Liver (tissue), 3 donors: ENCODE data around the gene IPPK.

Experiments used
- CTCF ChIP-seq: fragments of 150-350 bp; IDR thresholded peaks from 2 replicates; pipeline ENCODE4 v1.5.1; 2017; ENCODE audit warnings: improper control_type of control experiment, low read depth, low read length; ENCODE audit not compliant: missing input control
- EGR1 ChIP-seq, 2 donors: IDR thresholded peaks; 2 replicates each; pipeline ENCODE4 v1.6.1; 2016 to 2018; ENCODE audit warnings: antibody characterized with exemption in 2 of 2, low read depth in 2 of 2
- FOXA1 ChIP-seq: IDR thresholded peaks from 2 replicates; pipeline ENCODE4 v1.6.1; 2016; ENCODE audit warnings: antibody characterized with exemption
- GABPA ChIP-seq, 2 donors: IDR thresholded peaks in 1 of 2; conservative IDR thresholded peaks in 1 of 2; 2 replicates each; pipeline ENCODE4 v1.6.1; 2016; ENCODE audit warnings: antibody characterized with exemption in 2 of 2, mild to moderate bottlenecking in 1 of 2, moderate library complexity in 1 of 2
- HNF4A ChIP-seq, 2 donors: conservative IDR thresholded peaks; 2 replicates each; pipeline ENCODE4 v1.6.1; 2016; ENCODE audit warnings: antibody characterized with exemption in 2 of 2, mild to moderate bottlenecking in 2 of 2
- JUND ChIP-seq, 2 donors: IDR thresholded peaks; 2 replicates each; pipeline ENCODE4 v1.6.1; 2016; ENCODE audit warnings: antibody characterized with exemption in 2 of 2
- MAX ChIP-seq: IDR thresholded peaks from 2 replicates; pipeline ENCODE4 v1.6.1; 2016; ENCODE audit warnings: antibody characterized with exemption
- RAD21 ChIP-seq, 2 donors: IDR thresholded peaks; 2 replicates each; pipeline ENCODE4 v1.6.1; 2016; ENCODE audit warnings: antibody characterized with exemption in 2 of 2, mild to moderate bottlenecking in 2 of 2
- REST ChIP-seq: IDR thresholded peaks from 2 replicates; pipeline ENCODE4 v1.6.1; 2016; ENCODE audit warnings: antibody characterized with exemption, mild to moderate bottlenecking
- RXRA ChIP-seq, 2 donors: IDR thresholded peaks; 2 replicates each; pipeline ENCODE4 v1.6.1; 2017 to 2018; ENCODE audit warnings: antibody characterized with exemption in 2 of 2, mild to moderate bottlenecking in 1 of 2
- SP1 ChIP-seq: IDR thresholded peaks from 2 replicates; pipeline ENCODE4 v1.6.1; 2018; ENCODE audit warnings: antibody characterized with exemption, mild to moderate bottlenecking
- TAF1 ChIP-seq: conservative IDR thresholded peaks from 2 replicates; pipeline ENCODE4 v1.6.1; 2016; ENCODE audit warnings: antibody characterized with exemption, mild to moderate bottlenecking
- ZBTB33 ChIP-seq: IDR thresholded peaks from 2 replicates; pipeline ENCODE4 v1.6.1; 2016; ENCODE audit warnings: antibody characterized with exemption
- donor health status: healthy.
- donor health status: healthy.

DNA sequence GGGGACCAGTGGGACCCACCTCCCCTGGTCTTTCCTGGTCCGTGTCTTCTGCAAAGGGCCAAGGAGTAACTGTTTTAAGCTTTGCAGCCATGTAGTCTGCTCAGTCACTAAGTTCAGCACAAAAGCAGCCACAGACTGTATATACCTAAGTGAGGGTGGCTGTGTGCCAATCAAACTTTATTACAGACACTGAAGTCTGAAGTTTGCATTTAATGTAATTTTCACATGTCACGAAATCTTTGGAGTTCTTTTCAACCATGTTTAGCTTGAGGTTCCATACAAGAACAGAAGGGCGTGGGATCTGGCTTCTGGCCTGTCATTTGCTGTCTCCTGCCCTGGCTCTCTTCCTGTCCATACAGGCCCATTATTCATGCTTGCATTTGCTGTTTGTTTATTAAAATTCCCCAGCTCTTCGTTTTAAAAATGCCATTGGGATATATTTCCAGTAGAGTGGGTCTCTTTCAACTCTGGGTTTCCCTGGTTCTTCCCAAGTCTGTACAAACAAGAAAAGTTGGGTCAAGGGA is 69.9 kb downstream of the IPPK start:
- TF ChIP-seq SP1: no peak
- TF ChIP-seq CTCF: no peak
- no peak for TF ChIP-seq EGR1 (IDR thresholded peaks at IDR 0.05; ENCODE audit: low read depth in 2 of 2)
- TF ChIP-seq ZBTB33: no peak
- TF ChIP-seq REST: no peak
- no peak for TF ChIP-seq RXRA (IDR thresholded peaks at IDR 0.05)
- TF ChIP-seq RAD21 (IDR thresholded peaks at IDR 0.05): no peak
- no peak for TF ChIP-seq FOXA1
- TF ChIP-seq JUND (IDR thresholded peaks at IDR 0.05): no peak
- no peak for TF ChIP-seq MAX
- TF ChIP-seq TAF1: no peak
- no peak for TF ChIP-seq HNF4A (conservative IDR thresholded peaks at IDR 0.05)
- no peak for TF ChIP-seq GABPA (IDR thresholded peaks at IDR 0.05 in 1 of 2, conservative IDR thresholded peaks at IDR 0.05 in 1 of 2)
